HG03103 (cell line): ENCODE results near the gene APCDD1.

Experiments used
- ATAC-seq: cut with Tn5 transposase; IDR thresholded peaks from one replicate; pipeline ENCODE4 v1.9.1; 2021; ENCODE audit warnings: low read depth; ENCODE audit not compliant: unreplicated experiment

Gene APCDD1

GRCh38 chr18:10453806-10454680 is at the start of gene APCDD1:
TSS of gene APCDD1 (plus strand) at chr18:10454635. CDS start at chr18:10454982, 347 bp downstream.
- no peak for ATAC-seq

DNA sequence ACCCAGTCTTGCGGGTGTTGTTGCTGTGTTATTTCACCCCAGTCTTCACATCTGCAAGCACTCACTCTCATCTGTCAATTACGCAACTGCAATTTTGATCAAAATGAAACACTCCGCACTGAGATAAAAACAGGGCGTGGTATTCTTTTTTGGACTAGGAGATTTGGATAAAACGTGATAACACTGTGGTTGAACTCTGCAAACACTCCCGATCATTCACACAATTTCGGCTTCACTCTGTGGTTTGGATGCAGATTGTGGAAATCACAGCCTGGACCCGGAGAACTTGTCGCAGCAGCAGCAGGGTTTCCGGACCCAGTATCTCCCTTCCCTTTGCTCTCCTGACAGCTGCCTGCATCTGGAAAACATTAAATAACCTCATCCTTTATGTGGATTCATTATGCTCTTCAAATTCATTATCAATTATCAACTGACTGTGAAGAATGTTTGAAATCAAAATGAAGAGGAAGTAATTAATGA is 49.4 kb upstream of the APCDD1 start:
- no peak for ATAC-seq

DNA sequence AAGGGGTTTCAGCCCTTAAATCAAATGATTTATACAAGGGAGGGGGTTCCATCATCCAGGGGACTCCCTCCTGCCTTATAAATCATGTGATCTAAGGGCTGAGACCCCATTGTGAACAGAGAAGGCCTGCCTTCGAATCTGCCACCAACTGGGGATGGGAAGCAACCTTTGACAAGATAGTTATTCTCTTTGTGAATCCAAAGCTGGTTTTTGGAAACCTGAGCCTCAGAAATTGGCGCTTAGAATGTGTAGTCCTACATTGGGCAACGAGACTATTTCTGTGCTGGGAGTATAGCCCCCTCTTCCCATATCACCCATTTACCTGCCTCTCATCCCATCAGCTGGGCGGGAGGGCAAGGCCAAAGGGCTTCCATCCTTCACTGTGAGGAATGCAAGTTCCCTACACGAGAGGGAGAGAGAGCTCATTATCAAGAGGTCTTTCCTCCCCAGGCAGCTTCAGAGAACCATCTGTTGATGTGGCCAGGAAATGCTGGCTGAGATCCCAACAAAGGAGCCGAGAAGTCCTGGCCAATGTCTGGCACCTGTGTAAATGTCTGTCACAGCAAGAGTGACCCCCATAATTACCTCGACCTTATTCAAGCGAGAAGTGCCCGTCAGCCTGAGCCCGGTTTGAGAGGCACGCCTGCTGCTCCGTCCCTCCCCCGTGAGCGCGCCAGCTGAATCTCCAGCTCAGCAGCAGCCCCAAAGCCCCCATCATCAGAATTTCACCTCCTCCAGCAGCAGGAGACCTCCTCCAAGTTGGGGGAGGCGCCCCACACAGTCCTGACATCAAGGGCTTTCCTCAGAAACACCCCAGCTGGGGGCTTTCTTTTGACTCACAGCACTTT is 48.4 kb upstream of the APCDD1 start:
- ATAC-seq, result no peak

DNA sequence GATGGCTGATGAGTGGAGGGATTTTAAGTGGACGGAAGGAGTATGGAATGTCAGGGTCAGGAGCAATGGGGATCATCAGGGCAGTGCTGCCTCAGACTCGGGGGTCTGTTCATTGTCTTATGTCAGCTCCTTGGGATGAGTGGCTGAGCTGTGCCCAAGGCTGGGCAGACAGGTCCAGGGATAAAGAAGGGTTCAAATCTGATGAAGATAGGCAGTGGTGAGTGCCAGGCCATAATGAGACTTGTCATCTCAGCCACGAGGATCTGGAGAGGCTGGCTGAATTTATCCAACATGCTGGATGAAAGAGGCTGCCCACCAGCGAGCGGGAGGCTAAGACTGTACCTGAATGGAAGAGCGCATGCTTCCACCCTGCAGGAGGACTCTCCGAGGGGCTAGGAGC is 46.3 kb upstream of the APCDD1 start:
- ATAC-seq, result no peak

DNA sequence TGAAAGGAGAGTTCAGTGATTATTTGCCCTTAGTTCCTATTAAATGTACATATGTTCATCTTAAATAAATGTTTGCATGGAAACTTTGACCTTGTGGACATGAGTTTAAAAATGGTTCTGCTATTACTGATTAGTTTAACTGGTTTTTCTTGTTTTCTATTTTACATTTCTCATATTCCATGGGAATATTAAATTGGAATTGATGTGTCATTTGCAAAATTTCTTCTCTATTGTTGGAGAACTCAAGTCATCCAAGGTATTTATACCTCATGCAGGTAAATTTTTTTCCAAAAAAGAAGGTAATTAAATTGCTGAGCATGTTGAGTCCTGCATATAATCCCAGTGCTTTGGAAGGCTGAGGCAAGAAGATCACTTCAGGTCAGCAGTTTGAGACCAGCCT is 45.4 kb upstream of the APCDD1 start:
- no peak for ATAC-seq

DNA sequence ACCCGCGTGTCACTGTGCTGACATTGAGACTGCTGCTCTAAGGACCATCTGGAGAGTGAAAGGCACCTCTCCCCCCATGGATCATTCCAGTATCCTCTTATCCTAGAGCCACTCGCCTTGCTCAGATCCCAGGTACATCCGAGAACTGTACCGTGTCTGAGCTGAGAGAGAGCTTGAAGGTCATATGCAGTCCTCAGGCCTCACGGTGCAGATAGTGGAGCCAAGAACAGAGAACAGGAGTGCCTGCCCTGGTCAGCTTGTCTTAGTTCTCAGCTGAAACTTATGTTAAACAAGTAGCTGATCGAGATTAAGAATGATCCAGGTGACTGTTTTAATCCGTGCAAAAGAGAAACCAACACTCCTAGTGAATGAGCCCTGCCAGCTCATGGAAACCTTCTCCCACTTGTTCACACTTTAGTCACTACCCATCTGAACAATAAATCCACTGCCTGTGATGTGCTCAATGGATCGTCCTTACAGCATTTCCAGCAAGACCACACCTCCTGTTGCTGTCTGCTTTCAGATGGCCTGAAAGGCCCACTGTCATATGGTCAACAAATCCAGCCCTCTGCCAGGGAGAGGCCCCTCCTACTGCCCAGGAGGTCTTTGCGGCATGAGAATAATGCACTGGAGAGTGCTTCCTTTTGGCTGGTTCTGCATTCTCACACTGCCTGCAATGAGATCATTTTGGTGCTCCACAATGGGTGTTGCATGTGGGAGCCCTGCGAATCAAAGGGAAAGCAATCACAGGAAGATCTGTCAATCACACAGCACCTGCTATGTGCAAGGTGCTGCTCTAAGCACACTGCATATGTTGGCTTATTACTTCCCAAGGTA is 43.7 kb upstream of the APCDD1 start:
- no peak for ATAC-seq

GRCh38 chr18:10412933-10413332 is 41.5 kb upstream of the APCDD1 start:
- ATAC-seq, result no peak

- ATAC-seq, result no peak
Observed at GRCh38 chr18:10413722-10414121, 40.7 kb upstream of the APCDD1 start.

- ATAC-seq, result no peak
Observed at GRCh38 chr18:10414293-10414842, 40.1 kb upstream of the APCDD1 start.

GRCh38 chr18:10416065-10416464 is 38.4 kb upstream of the APCDD1 start:
- ATAC-seq, result no peak

- no peak for ATAC-seq
Observed at GRCh38 chr18:10417191-10417590, 37.2 kb upstream of the APCDD1 start.

- no peak for ATAC-seq
Observed at GRCh38 chr18:10417664-10418063, 36.8 kb upstream of the APCDD1 start.

GRCh38 chr18:10418836-10419235 is 35.6 kb upstream of the APCDD1 start:
- no peak for ATAC-seq

- ATAC-seq, result no peak
Observed at GRCh38 chr18:10419420-10420103, 34.9 kb upstream of the APCDD1 start.

- ATAC-seq, result no peak
Observed at GRCh38 chr18:10420561-10421352, 33.7 kb upstream of the APCDD1 start.

DNA sequence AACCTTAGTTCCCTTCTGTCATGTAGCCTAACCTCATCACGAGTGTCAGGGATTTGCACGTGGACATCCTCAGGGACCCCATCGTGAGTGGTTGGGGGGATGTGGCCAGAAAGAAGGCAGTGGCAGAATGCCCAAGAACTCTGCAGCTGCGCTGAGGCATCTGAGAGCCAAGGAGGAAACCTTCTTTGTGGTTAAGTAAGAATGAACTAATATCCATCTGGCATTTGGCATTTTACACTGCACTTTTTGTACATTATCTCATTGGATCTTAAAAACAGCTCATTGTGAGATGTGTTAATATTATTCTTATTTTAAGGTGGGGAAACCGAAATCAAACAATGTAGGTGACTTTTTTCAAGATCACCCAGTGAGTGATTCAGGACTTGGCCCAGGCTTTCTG is 32.6 kb upstream of the APCDD1 start:
- no peak for ATAC-seq

GRCh38 chr18:10422731-10423130 is 31.7 kb upstream of the APCDD1 start:
- no peak for ATAC-seq

GRCh38 chr18:10424585-10425307 is 29.7 kb upstream of the APCDD1 start:
- ATAC-seq, result no peak
